Ovary (tissue), 9 donors: ENCODE measurements around the gene RPS6KB2. TPM values are rescaled to one million over a fixed set of nuclear protein-coding genes. Genes with fewer than 3 reads are reported as not detected.

Source experiments
- DNase-seq, 5 donors: peaks; one replicate each; pipeline ENCODE4 v3.0.0-alpha.2; 2019 to 2020
- H3K27ac ChIP-seq, 2 donors: fragments of 200-600 bp; one replicate each; pipeline versions ENCODE4 v1.5.1 to v1.8.0; 2019 to 2022
- H3K27me3 ChIP-seq: fragments of 200-600 bp; one replicate; pipeline ENCODE4 v1.8.0; 2022
- H3K36me3 ChIP-seq: fragments of 200-600 bp; sonication (generic); one replicate; pipeline ENCODE4 v1.5.1; 2019
- H3K4me1 ChIP-seq: one replicate; pipeline ENCODE4 v1.8.1; 2013; ENCODE audit warnings: mild to moderate bottlenecking, moderate library complexity; ENCODE audit not compliant: insufficient read depth
- H3K4me3 ChIP-seq: fragments of 200-600 bp; sonication (generic); one replicate; pipeline ENCODE4 v1.5.1; 2017
- H3K9me3 ChIP-seq, 2 donors: fragments of 200-600 bp in 1 of 2; sonication (generic) in 1 of 2; one replicate each; pipeline versions ENCODE4 v1.5.1 to v1.8.1; 2013 to 2019; ENCODE audit warnings: mild to moderate bottlenecking in 1 of 2, moderate library complexity in 1 of 2
- EP300 ChIP-seq: sonication (generic); formaldehyde crosslinking; IDR thresholded peaks from one replicate; pipeline ENCODE4 v1.6.1; 2017; ENCODE audit warnings: antibody characterized with exemption
- POLR2A ChIP-seq: fragments of 450-650 bp; IDR thresholded peaks from one replicate; pipeline ENCODE4 v1.6.1; 2017; ENCODE audit warnings: antibody characterized with exemption, mild to moderate bottlenecking, moderate library complexity
- WGBS, 3 donors: extraction: QIAGEN DNeasy Blood & Tissue Kit in 1 of 3; methylation state at CpG; one replicate each; pipeline versions ENCODE4 v1.1.5 to v1.1.7; 2013 to 2017; 5-methylcytosine and 5-hydroxymethylcytosine counted together
- intact Hi-C, 4 donors: fragments of 100-400 bp; cut with DNase I; formaldehyde crosslinking; loops; one replicate each; pipeline versions ENCODE4 v1.11.0 to v1.15.1; 2022 to 2023
- polyA plus RNA-seq, 2 donors: library from polyadenylated mRNA; stranded (reverse); fragments of 200-250 nt in 1 of 2; fragments of 350-450 nt in 1 of 2; fragmentation: Illumina TruSeq in 1 of 2; extraction: RNeasy Lipid Tissue Mini Kit (QIAGEN cat#74804) in 1 of 2; gene quantifications; one replicate each; pipeline ENCODE4 v1.2.3, GENCODE V29; 2013 to 2014
- total RNA-seq, 7 donors: library from RNA; depleted of rRNA in 2 of 7; stranded (reverse); fragments of >200 nt in 2 of 7; fragmentation: NEBNext Ultra II Directional in 3 of 7; extraction: Animal tissue kit (Norgen Biotek cat#: 25700) in 3 of 7; gene quantifications; one replicate each; pipeline versions ENCODE4 v1.1.0 to v1.2.4, GENCODE V29; 2016 to 2023
- TF ChIP-seq, protein P1 (sequence below), 3 donors: fragments of 450-650 bp in 2 of 3; fragments of 200-600 bp in 1 of 3; IDR thresholded peaks; one replicate each; pipeline versions ENCODE4 v1.5.1 to v1.8.0; 2016 to 2022; ENCODE audit warnings: antibody characterized with exemption in 3 of 3, mild to moderate bottlenecking in 1 of 3
- donor health status: DM: no; HTN: no; CAD: no; lungs with moderate emphysema.
- donor health status: DM: no; HTN: no; CAD: no.
- donor health status: Bipolar disorder and iron deficiency.
- donor health status: DM: yes; HTN: yes; CAD: no.
- donor health status: DM: no; HTN: no; CAD: no.
- donor health status: DM: yes; HTN: yes; CAD: no.

The RPS6KB2 gene
- total and polyA plus RNA-seq, 9 donors: 10.4 to 38.6 (median 33.1) TPM

- peak; percentile 71 to 87 (median 85) for DNase-seq
Measured at GRCh38 chr11:67382276-67383136, 45.8 kb upstream of the RPS6KB2 start.

GRCh38 chr11:67384851-67385366 is 43.4 kb upstream of the RPS6KB2 start:
- H3K36me3 ChIP-seq: no peaks in the 10 kb centered on the region
- H3K9me3 ChIP-seq: no peaks in the 10 kb centered on the region
- no peaks in the 10 kb centered on the region for H3K4me1 ChIP-seq
- peak in 1 of 5 donors; percentile 6 for DNase-seq
- intact Hi-C loops: loop anchor here in 3 of 4 donors (5.0 kb wide), 3 partner anchors 33 to 123 kb away; partner anchors contain the start of gene POLD4 (in 1 of the 3)
- H3K27me3 ChIP-seq: no peaks in the 10 kb centered on the region
- no peak overlapping the region for H3K27ac ChIP-seq
- 52 to 75% (median 73%) methylated on average over 3 of the region's 3 CpGs for WGBS, 3 donors
- H3K4me3 ChIP-seq: no peak overlapping the region
- TF ChIP-seq, protein P1, sequence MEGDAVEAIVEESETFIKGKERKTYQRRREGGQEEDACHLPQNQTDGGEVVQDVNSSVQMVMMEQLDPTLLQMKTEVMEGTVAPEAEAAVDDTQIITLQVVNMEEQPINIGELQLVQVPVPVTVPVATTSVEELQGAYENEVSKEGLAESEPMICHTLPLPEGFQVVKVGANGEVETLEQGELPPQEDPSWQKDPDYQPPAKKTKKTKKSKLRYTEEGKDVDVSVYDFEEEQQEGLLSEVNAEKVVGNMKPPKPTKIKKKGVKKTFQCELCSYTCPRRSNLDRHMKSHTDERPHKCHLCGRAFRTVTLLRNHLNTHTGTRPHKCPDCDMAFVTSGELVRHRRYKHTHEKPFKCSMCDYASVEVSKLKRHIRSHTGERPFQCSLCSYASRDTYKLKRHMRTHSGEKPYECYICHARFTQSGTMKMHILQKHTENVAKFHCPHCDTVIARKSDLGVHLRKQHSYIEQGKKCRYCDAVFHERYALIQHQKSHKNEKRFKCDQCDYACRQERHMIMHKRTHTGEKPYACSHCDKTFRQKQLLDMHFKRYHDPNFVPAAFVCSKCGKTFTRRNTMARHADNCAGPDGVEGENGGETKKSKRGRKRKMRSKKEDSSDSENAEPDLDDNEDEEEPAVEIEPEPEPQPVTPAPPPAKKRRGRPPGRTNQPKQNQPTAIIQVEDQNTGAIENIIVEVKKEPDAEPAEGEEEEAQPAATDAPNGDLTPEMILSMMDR (IDR thresholded peaks at IDR 0.05): no peak
- TF ChIP-seq EP300 (no peak), POLR2A (no peak)

More at GRCh38 chr11:67382276-67383136, 45.8 kb upstream of the RPS6KB2 start:
- Histone ChIP-seq H3K36me3 (no peaks in the 10 kb centered on the region), H3K27ac (no peak overlapping the region), H3K9me3 (no peaks in the 10 kb centered on the region), H3K4me1 (no peaks in the 10 kb centered on the region), H3K27me3 (no peaks in the 10 kb centered on the region), H3K4me3 (no peak overlapping the region)
- intact Hi-C loops: loop anchor here in 3 of 4 donors (1.0 to 5.0 kb wide), 4 partner anchors 25 to 120 kb away; no protein-coding TSS in a partner anchor
- WGBS, 3 donors: 39 to 40% (median 39%) methylated on average over 16 of the region's 16 CpGs
- TF ChIP-seq, protein P1 (IDR thresholded peaks at IDR 0.05): peak; percentile 95 to 98 (median 97)
- peak; percentile 40 for TF ChIP-seq POLR2A
- TF ChIP-seq EP300: no peak

DNA sequence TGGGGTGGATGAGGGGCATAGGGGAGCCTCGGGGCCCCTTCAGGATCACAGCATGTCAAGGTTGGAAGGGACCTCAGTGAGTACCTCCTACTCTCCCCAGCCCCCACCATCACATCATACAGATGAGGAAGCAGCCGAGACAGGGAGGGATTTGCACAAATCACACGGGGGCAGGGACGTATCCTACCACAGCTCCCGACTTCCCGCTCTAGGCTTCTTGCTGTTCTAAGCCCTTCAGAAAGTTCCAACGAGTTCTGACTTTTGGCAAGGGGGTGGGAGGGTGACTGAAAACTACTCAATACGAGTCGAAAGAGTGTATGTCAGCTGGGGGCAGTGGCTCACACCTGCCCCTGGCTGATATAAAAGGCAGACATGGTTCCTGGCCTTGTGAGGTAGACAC is 41.2 kb upstream of the RPS6KB2 start:
- Histone ChIP-seq H3K27ac (no peak overlapping the region), H3K36me3 (no peaks in the 10 kb centered on the region), H3K27me3 (no peaks in the 10 kb centered on the region), H3K9me3 (no peaks in the 10 kb centered on the region), H3K4me3 (no peak overlapping the region), H3K4me1 (no peaks in the 10 kb centered on the region)
- TF ChIP-seq, protein P1 (IDR thresholded peaks at IDR 0.05): no peak
- no peak for TF ChIP-seq EP300
- TF ChIP-seq POLR2A: no peak
- intact Hi-C loops: loop anchor here in 1 of 4 donors (5.0 kb wide), 1 partner anchor 35 kb away; the partner anchor contains the start of gene POLD4
- WGBS, 3 donors: 18 to 27% (median 24%) methylated on average over 9 of the region's 9 CpGs
- no peak for DNase-seq

GRCh38 chr11:67387518-67387917 is 40.8 kb upstream of the RPS6KB2 start:
- intact Hi-C loops: loop anchor here in 1 of 4 donors (5.0 kb wide), 1 partner anchor 35 kb away; the partner anchor contains the start of gene POLD4
- TF ChIP-seq, protein P1 (IDR thresholded peaks at IDR 0.05): no peak
- TF ChIP-seq EP300: no peak
- TF ChIP-seq POLR2A: no peak
- Histone ChIP-seq H3K4me3 (no peak overlapping the region), H3K27me3 (no peaks in the 10 kb centered on the region), H3K9me3 (no peaks in the 10 kb centered on the region), H3K36me3 (no peaks in the 10 kb centered on the region), H3K27ac (no peak overlapping the region), H3K4me1 (peaks cover 3% of the 10 kb centered on the region)
- 50 to 63% (median 62%) methylated on average over 6 of the region's 6 CpGs for WGBS, 3 donors
- DNase-seq: no peak
